Erythroblast (primary cell): Measurements from ENCODE around the gene HOXC4.

ENCODE experiments used
- GATA1 ChIP-seq: IDR thresholded peaks from 2 replicates; pipeline ENCODE4 v1.6.1; 2011; ENCODE audit warnings: low read depth, mild to moderate bottlenecking, control low read depth, low read length, moderate library complexity
- POLR2A ChIP-seq: IDR thresholded peaks from 2 replicates; pipeline ENCODE4 v1.6.1; 2011; ENCODE audit warnings: mild to moderate bottlenecking, low read length

GRCh38 chr12:54051026-54051842, 2.4 kb upstream of the HOXC4 start:
- TF ChIP-seq POLR2A (no peak), GATA1 (no peak)
